Right ventricle myocardium inferior (tissue), 1 donor: Measurements from ENCODE around the gene CHP1. TPM values are rescaled to one million over a fixed set of nuclear protein-coding genes. Genes with fewer than 3 reads are reported as not detected.
"Not testable (repeated sequence)": the region's sequence is repeated elsewhere in the genome, so short reads cannot be mapped to it uniquely, and the experiment has no call there.

Experiments used
- ATAC-seq: fragments of 200-7000 bp; cut with Tn5 transposase; one replicate; pipeline ENCODE4 v1.9.1; 2020; ENCODE audit warnings: mild to moderate bottlenecking, moderate library complexity
- DNase-seq: peaks from one replicate; pipeline ENCODE4 v3.0.0; 2021; ENCODE audit errors: missing footprints
- intact Hi-C: fragments of 100-400 bp; cut with DNase I; formaldehyde crosslinking; loops from one replicate; pipeline ENCODE4 v1.11.0; 2022
- long read RNA-seq: library from polyadenylated mRNA; unstranded; transcript quantifications from one replicate; pipeline ENCODE4 v2.0.0, GENCODE V29; 2021
- total RNA-seq: library from RNA; stranded (reverse); fragmentation: NEBNext Ultra II Directional; extraction: Animal tissue kit (Norgen Biotek cat#: 25700); gene quantifications from one replicate; pipeline ENCODE4 v1.2.1, GENCODE V29; 2021
- donor health status: DM: no; HTN: yes; CAD: no; lungs with severe emphysema.

Gene CHP1
- 123 TPM for total RNA-seq
- long read RNA-seq, transcript CHP1-201 (7 exons, 3,329 nt) = major isoform, 19 of 21 reads
- long read RNA-seq, partial matches to known transcripts = 0 of 21 reads
- long read RNA-seq, other reads (novel, unspliced or antisense) = 2 of 21 reads

GRCh38 chr15:41230650-41231421, at the start of gene CHP1, which contains the start of gene EXD1:
Gene CHP1 (plus strand): TSS chr15:41231268. CDS start chr15:41231383, 115 bp downstream.
Gene EXD1 (minus strand): TSS chr15:41230757. CDS start chr15:41226575, 4,182 bp downstream.
- intact Hi-C loops = loop anchor here (1.0 to 2.0 kb wide), 3 partner anchors 52 to 115 kb away; partner anchors contain the start of genes INO80, NUSAP1 and OIP5
- ATAC-seq = peak; percentile 100
- DNase-seq = peak; percentile 99

DNA sequence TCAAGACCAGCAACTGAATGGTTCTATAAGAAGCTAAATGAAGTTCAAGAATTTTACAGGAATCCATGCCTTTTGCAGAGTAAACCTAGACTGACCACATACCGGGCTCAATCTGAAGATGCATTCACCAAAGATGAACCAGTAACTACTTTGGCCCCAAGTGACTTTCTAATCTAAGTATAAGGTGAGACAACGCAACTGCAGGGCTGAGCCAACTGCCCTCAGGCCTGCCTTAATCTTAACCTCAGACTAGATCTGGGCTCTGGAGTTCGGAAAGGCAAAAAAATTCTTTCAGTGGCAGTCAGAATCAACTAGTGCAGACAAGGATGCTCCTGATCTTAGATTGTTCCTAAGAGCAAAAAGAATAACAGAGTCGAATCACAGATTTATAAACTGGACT, 48.8 kb upstream of the CHP1 start:
- intact Hi-C loops = no loop called here
- DNase-seq (no peak), ATAC-seq (no peak)

GRCh38 chr15:41183581-41183980, 47.5 kb upstream of the CHP1 start:
- intact Hi-C loops = no loop called here
- DNase-seq = no peak
- no peak for ATAC-seq

- DNase-seq (no peak), ATAC-seq (no peak)
- intact Hi-C loops = no loop called here
These were observed 36.6 kb upstream of the CHP1 start for GRCh38 chr15:41194444-41194843.

- ATAC-seq (no peak), DNase-seq (no peak)
- intact Hi-C loops = no loop called here
These were observed 31.6 kb upstream of the CHP1 start for GRCh38 chr15:41199470-41199869.

DNA sequence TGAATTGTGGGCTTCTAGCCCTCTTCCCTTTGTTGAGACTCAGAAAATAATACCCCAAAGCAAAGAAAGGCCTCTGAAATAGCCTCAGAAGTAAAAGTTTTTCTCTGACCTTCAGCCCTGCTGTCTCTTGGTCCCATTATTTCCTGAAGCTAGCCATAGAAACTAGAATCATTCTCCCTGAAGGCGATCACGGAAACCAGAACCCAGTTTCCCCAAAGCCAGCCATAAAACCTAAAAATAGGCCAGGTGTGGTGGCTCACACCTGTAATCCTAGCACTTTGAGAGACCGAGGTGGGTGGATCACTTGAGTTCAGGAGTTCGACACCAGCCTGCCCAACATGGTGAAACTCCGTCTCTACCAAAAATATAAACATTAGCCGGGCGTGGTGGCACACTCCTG, 27.7 kb upstream of the CHP1 start:
- intact Hi-C loops = no loop called here
- DNase-seq (no peak), ATAC-seq (no peak)

DNA sequence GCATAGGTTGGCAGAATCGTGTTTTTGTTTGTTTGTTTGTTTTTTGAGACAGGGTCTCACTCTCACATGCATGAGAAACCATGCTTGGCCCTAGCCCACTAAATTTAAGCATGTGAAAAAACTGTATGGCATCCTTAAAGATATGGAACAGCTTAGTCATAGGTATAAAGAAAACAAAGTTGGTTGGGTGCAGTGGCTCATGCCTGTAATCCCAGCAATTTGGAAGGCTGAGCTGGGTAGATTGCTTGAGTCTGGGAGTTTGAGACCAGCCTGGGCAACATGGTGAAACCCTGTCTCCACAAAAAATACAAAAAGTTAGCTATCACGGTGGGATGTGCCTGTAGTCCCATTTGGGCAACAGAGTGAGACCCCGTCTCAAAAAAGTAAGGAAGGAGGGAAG, 25.8 kb upstream of the CHP1 start:
- ATAC-seq (no peak), DNase-seq (no peak)
- intact Hi-C loops = no loop called here

GRCh38 chr15:41207687-41208448, 23.2 kb upstream of the CHP1 start:
- DNase-seq (no peak), ATAC-seq (no peak)
- intact Hi-C loops = no loop called here

GRCh38 chr15:41215708-41216107, 15.4 kb upstream of the CHP1 start:
- no peak for ATAC-seq
- no peak for DNase-seq
- intact Hi-C loops = no loop called here

GRCh38 chr15:41218851-41219250, 12.2 kb upstream of the CHP1 start:
- intact Hi-C loops = no loop called here
- ATAC-seq (no peak), DNase-seq (no peak)

- intact Hi-C loops = no loop called here
- DNase-seq (no peak), ATAC-seq (no peak)
These were observed 11.7 kb upstream of the CHP1 start for GRCh38 chr15:41219381-41219780.

GRCh38 chr15:41230345-41230649, 771 bp upstream of the CHP1 start:
- DNase-seq (no peak), ATAC-seq (no peak)
- intact Hi-C loops = loop anchor here (2.0 kb wide), 1 partner anchor 103 kb away; the partner anchor contains the start of genes NUSAP1 and OIP5

GRCh38 chr15:41231422-41232226, 556 bp downstream of the CHP1 start:
- ATAC-seq (peak; percentile 1), DNase-seq (no peak)
- intact Hi-C loops = loop anchor here (1.0 to 2.0 kb wide), 3 partner anchors 52 to 115 kb away; partner anchors contain the start of genes INO80, NUSAP1 and OIP5

DNA sequence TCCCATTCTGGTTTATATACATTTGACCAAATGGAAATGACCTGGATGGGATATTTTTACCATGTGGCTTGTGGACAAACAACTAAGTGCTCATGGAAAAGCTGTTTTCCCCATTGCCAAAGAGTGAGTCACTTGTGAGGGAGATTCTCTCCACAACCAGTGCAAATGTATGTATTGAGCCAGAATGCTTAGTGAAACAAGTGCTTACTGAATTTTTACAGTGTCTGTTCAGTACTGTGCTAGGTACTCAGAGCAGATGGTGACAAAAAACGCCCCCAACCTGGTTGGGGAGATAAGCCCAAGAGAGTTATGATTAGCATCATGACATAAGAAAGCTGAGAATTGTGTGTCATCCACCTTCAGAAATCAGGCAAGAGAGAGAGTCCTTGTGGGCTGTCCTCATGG, 2.3 kb downstream of the CHP1 start:
- intact Hi-C loops = no loop called here
- DNase-seq (no peak), ATAC-seq (no peak)

GRCh38 chr15:41235228-41235627, 4.2 kb downstream of the CHP1 start:
- intact Hi-C loops, DNase-seq: not testable (repeated sequence)

DNA sequence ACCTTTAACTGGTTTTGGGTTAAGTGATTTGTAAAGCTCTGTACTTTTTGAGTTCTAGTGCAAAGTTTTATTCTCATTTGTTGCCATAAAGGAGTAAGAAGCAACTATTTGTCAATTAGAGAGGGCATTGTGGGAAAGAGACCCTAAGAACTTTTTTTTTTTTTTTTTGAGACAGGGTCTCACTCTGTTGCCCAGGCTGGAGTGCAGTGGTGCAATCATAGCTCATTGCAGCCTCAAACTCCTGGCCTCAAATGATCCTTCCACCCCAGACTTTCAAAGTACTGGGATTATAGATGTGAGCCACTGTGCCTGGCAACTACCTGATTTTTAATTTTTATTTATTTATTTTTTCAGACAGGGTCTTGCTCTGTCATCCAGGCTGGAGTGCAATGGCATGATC, 4.9 kb downstream of the CHP1 start:
- DNase-seq (no peak), ATAC-seq (no peak)
- intact Hi-C loops = no loop called here

More at GRCh38 chr15:41235228-41235627, 4.2 kb downstream of the CHP1 start:
- ATAC-seq = not testable (repeated sequence)

DNA sequence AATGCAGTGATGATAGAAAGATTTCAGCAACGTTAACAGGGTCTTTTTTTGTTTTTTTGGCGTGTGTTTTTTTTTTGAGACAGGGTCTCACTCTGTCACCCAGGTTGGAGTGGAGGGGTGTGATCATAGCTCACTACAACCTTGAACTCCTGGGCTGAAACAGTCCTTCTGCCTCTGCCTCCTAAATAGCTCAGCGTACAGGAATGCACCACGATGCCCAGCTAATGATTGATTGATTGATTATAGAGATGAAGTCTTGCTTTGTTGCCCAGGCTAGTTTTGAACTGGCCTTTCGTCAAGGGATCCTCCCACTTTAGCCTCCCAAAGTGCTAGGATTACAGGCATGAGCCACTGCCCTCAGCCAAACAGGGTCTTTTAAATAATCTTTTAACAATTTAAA, 7.0 kb downstream of the CHP1 start:
- DNase-seq = no peak
- intact Hi-C loops = no loop called here
- ATAC-seq = no peak

DNA sequence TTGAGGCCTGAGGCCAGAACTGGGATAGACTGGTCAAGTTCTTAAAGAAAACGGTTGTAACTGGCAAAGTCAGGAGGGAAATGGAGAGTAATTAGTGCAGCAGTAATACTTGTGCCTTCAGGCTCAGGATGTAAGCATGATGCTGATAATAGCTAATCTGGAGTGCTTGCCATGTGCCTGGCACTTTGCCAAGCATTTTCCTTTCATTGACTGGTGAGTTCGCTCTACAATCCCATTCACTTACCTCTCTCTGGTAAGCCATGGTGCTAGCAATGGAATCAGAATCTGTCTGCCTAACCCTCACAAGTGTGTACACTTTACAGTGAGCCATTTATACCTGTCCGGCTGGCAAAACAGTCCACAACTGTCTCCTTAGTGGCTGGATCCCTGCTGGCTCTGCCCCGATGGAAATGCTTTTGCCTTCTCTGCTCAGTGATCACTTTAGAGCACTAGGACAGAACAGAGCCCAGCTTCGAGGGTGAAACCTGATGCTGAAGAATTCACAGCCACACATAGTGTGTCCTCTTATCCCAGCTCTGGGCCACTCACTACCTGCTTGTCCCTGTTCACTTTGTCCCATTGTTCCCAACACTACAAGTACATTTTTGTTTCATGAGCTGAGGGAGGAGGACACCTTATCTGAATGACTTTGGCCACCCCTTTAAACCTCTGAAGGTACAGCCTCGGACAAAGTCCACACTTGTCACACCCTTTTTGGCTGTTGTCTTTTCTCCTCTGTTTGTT, 10.3 kb downstream of the CHP1 start:
- ATAC-seq = peak; percentile 77
- DNase-seq = no peak
- intact Hi-C loops = no loop called here
